Measurements from ENCODE around the gene FHOD3.

The FHOD3 gene

GRCh38 chr18:36805105-36805504 is 507.6 kb downstream of the FHOD3 start:
- no peak for TF ChIP-seq CTCF (IDR thresholded peaks at IDR 0.05; ENCODE audit: insufficient read depth, missing control alignments)
- DNase-seq (ENCODE audit: insufficient read length, low spot score), result no peak
- peak; percentile 25 for FAIRE-seq

GRCh38 chr18:36808681-36809080 is 511.2 kb downstream of the FHOD3 start:
- FAIRE-seq, result no peak
- TF ChIP-seq CTCF (IDR thresholded peaks at IDR 0.05; ENCODE audit: insufficient read depth, missing control alignments), result no peak
- no peak for DNase-seq (ENCODE audit: insufficient read length, low spot score)

- FAIRE-seq, result peak; percentile 84
- TF ChIP-seq CTCF (IDR thresholded peaks at IDR 0.05; ENCODE audit: insufficient read depth, missing control alignments), result peak; percentile 82
- peak; percentile 64 for DNase-seq (ENCODE audit: insufficient read length, low spot score)
Observed at GRCh38 chr18:36809590-36810381, 512.3 kb downstream of the FHOD3 start.

GRCh38 chr18:36811430-36811829 is 513.9 kb downstream of the FHOD3 start:
- TF ChIP-seq CTCF (IDR thresholded peaks at IDR 0.05; ENCODE audit: insufficient read depth, missing control alignments), result no peak
- no peak for DNase-seq (ENCODE audit: insufficient read length, low spot score)
- FAIRE-seq, result no peak

- DNase-seq (ENCODE audit: insufficient read length, low spot score) (no peak), FAIRE-seq (no peak)
- no peak for TF ChIP-seq CTCF (IDR thresholded peaks at IDR 0.05; ENCODE audit: insufficient read depth, missing control alignments)
Observed at GRCh38 chr18:36811955-36812354, 514.4 kb downstream of the FHOD3 start.

- FAIRE-seq (no peak), DNase-seq (ENCODE audit: insufficient read length, low spot score) (no peak)
- no peak for TF ChIP-seq CTCF (IDR thresholded peaks at IDR 0.05; ENCODE audit: insufficient read depth, missing control alignments)
Observed at GRCh38 chr18:36812678-36813077, 515.2 kb downstream of the FHOD3 start.

- TF ChIP-seq CTCF (IDR thresholded peaks at IDR 0.05; ENCODE audit: insufficient read depth, missing control alignments), result no peak
Observed at GRCh38 chr18:36813101-36813775, 515.7 kb downstream of the FHOD3 start.

More at GRCh38 chr18:36813101-36813775, 515.7 kb downstream of the FHOD3 start:
- DNase-seq (ENCODE audit: insufficient read length, low spot score), result no peak
- no peak for FAIRE-seq
